Measurements from ENCODE around the gene PLEKHH1.

DNA sequence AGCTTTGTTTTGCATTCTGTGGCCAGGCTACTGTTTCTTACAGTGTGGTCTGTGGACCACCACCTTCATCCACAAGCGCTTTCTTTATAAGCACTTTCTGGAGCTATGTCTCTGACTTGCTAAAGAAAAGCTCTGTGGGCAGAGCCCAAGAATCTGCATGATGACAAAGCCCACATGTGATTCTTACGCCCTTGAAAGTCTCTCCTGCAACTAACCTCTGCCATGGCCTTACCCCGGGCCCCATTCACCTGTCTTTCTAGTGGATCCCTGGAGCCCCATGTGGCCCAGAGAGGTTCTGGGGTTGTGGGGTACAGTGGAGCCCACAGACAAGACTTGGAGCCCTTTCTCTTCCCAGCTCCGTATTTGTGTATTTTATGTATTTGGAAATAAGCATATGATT is 16.6 kb downstream of the PLEKHH1 start:
- TF ChIP-seq, protein P1, sequence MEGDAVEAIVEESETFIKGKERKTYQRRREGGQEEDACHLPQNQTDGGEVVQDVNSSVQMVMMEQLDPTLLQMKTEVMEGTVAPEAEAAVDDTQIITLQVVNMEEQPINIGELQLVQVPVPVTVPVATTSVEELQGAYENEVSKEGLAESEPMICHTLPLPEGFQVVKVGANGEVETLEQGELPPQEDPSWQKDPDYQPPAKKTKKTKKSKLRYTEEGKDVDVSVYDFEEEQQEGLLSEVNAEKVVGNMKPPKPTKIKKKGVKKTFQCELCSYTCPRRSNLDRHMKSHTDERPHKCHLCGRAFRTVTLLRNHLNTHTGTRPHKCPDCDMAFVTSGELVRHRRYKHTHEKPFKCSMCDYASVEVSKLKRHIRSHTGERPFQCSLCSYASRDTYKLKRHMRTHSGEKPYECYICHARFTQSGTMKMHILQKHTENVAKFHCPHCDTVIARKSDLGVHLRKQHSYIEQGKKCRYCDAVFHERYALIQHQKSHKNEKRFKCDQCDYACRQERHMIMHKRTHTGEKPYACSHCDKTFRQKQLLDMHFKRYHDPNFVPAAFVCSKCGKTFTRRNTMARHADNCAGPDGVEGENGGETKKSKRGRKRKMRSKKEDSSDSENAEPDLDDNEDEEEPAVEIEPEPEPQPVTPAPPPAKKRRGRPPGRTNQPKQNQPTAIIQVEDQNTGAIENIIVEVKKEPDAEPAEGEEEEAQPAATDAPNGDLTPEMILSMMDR (IDR thresholded peaks at IDR 0.05): no peak
- no peak for TF ChIP-seq POLR2A (IDR thresholded peaks at IDR 0.05)
